NT2/D1 (cell line): ENCODE data around the gene SLC23A3.

Source experiments
- SUZ12 ChIP-seq: IDR thresholded peaks from 2 replicates; pipeline ENCODE4 v1.6.1; 2011; ENCODE audit not compliant: insufficient read length, insufficient read depth; ENCODE audit errors: extremely low read depth
- YY1 ChIP-seq: IDR thresholded peaks from 2 replicates; pipeline ENCODE4 v1.6.1; 2011; ENCODE audit not compliant: insufficient read length, insufficient read depth
- ZNF274 ChIP-seq: IDR thresholded peaks from 2 replicates; pipeline ENCODE4 v1.6.1; 2011; ENCODE audit warnings: mild to moderate bottlenecking, low read depth, low read length

- no peak for TF ChIP-seq YY1
- no peak for TF ChIP-seq SUZ12
- no peak for TF ChIP-seq ZNF274
These were observed 41.4 kb downstream of the SLC23A3 start for GRCh38 chr2:219128396-219128795.
